ENCODE measurements around the gene BZW2.
"Not testable (repeated sequence)": the region's sequence is repeated elsewhere in the genome, so short reads cannot be mapped to it uniquely, and the experiment has no call there.

Gene BZW2

DNA sequence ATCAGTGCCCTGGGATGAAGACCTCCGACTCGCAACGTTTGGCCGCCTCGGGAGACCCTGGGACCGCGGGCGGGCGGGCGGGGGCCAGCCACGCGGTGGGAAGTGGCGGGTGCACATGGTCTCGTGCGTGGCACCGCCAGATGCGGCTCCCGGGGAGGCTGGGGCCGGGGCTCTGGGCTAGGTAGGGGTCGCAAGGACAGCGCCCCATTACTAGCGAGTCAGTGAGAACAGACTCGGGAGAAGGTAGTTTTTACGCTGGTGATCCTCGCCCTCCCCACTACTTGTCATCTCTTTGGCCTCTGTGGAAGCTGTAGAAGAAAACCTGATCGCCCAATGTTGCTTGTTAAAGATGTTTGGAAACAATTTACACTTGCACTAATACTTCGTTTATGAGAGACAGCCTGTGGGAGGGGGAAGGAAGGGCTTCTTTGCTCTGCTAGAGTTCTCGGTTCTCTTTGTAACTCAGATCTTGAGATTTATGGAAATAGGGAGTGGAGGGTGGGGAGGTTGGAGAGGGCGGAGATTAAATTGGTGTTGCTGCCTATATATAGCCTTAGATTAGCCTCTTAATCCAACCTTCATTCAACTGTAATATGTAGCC, 591 bp downstream of the BZW2 start:
- DNase-seq, result no peak

DNA sequence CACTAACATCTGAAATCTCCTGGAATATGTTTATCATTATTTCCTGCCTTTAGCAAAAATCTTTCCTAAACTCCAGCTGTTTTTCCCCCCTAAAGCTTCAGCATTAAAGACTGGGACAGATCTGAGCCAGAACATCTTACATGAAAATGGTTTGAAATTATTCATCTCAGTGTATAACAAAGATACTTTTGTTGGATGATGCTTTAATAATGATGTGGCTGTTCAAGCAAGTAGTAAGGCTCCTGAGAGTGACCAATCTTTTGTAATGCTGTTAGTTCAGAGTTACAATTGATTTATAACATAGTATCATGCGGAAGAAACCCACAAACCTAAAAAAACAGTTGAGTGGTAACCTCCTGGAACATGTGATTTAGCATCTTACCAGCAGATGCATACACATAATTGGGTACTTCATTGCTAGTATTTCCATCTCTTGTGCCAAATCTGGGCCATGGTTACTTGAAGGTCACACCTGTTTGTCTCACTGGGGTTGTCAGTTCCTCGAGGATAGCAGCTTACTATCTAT, 1.5 kb downstream of the BZW2 start:
- no peak for DNase-seq

DNA sequence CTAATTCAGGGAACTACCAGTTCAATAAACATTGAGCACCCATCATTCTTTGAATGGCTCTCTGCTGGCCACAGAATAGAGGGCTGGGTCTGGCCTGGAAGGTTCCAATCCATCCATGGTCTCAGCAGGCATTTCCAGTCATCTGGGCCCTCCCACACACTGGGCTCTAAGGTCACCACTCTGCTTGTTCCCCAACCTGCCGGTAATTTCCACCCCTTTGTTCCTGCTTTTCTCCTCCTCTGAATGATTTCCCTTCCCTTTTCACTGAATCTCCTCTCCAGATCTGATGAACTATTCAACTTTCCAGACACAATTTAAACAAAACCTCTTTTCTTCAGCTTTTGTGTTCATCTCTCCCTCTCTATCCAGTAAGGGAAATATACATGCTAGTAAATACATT, 2.6 kb downstream of the BZW2 start:
- no peak for DNase-seq

DNA sequence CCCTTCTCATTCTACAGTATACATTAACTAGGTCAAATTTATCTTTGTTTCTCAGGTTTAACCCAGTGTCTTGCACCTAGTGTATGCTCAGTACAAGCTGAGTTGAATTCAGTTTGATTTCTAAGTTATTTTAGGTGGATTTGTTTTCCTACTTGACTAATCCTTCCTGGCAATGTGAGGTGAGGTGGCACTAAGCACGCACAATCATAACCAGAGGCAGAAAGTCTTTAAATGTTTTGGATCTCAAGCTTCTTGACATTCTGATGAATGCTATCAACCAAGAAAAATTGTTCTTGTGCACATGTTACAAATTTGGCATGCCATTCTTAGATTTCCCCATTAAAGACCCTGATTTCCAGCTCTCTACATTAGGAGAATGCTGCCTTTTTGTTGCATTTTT, 3.2 kb downstream of the BZW2 start:
- DNase-seq, result no peak

DNA sequence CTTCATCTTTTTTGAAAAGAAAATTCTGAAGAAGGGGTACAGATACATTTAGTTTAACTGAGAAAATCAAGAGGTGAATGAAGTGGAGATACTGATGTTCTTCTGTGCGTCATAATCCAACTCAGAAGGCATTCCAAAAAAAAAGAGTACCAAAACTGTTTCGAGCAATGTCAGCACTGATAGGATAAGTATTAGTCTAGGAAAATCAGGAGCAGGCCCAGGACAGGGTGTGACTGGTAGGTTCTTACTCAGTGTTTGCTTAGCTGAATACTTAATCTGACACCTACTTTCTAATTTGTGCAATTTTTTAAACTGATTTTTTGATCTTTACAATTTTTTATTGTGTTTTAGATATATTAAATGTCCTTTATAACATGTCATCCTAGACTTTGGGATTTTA, 4.3 kb downstream of the BZW2 start:
- DNase-seq, result no peak

DNA sequence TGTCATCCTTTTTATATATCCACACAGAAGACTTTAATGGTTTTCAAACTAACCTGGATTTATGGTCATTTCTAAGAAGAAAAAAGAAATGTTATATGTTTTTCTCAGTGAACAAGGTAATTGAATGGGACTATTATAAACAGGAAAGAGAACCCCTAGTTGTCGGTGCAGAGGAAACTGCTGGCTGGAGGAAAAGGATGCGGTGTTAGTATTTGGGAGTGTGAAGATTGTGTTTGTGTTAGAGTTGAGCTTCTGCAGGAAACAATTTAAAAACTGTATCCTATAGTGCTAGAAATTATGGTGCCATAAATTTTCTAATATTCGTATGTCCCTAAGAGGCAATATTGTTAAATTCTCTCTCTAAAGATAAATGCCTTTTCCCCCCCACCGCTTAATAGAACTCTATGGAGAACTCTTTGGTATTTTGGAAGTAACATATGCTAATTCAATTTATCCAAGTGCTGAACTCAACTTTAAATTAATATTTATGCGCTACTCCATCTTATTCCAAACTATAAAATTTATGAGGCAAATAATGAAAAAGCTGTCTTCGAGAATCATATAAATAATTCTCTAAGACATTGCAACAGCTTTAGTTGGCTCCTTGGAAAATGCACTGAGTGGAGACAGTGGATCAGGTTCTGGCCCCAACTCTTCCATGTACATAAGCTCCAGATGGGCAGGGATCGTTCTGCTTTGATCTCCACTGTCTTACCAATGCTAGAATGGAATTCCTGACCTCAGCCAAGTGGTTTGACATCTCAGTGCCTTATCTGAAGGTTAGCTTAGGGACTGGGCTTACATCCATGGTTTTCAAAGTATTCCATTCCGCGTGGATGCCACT, 5.6 kb downstream of the BZW2 start:
- no peak for DNase-seq

DNA sequence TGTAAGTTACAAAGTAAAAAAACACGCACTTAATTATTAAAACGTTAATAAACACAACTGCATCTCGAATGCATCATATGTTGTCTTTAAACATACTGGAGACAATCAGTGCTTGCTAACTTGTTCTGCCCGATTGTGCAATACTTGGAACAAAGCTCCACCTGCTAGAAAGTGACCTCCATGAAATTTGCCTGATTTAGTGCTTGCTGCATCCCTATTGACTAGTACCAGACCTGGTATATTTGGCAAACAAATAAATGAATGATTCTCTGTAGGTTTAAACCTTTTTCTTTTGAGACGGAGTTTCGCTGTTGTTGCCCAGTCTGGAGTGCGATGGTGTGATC, 6.2 kb downstream of the BZW2 start:
- no peak for DNase-seq

DNA sequence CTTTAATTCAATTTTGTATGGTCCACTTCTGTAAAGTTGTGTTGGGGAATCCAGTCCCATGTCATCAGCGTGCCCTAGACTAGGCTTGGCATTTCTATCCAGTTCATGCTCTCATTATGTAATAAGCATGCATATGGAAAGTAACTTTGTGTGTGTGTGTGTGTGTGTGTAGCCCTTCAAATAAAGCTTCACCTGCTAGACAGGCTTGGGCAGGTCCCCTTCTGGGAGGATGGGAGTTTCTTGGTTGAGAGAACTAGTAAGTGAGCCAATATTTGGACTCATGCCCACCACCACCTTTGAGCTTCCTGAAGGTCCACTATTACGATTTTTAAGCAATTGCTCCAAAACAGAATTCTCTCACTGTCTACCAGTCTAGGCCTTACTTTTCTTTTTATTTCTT, 6.9 kb downstream of the BZW2 start:
- no peak for DNase-seq

DNA sequence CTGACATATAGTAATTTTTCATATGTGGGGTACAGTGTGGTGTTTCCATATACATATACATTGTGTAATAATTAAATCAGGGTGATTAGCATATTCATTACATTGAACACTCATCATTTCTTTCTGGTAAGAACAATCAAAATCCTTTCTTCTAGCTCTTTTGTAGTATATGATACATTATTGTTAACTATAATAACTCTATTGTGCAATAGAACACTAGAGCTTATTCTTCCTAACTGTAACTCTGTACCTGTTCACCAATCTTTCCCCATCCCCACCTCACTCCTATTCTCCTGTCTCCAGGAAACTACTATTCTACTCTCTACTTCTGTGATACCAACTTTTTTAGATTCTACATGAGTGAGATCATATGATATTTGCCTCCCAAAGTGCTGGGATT, 9.4 kb downstream of the BZW2 start:
- DNase-seq, result no peak

DNA sequence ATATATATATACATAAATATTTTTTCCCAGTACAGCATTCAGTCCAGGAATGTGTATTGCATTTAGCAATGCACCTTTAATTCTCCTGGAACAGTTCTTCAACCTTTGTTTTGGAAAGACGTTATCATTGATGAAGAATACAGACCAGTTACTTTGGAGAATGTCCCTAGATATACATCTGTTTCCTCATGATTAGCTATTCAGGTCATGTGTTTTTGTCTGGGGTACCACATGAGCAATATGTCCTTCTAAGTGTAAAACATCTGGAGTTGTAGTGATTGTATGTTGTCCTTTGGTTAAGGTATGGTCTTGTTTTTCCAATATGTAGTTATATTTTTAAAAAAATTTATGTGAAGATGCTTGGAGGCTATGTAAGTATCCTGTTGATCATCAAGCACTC, 10.2 kb downstream of the BZW2 start:
- DNase-seq, result no peak

DNA sequence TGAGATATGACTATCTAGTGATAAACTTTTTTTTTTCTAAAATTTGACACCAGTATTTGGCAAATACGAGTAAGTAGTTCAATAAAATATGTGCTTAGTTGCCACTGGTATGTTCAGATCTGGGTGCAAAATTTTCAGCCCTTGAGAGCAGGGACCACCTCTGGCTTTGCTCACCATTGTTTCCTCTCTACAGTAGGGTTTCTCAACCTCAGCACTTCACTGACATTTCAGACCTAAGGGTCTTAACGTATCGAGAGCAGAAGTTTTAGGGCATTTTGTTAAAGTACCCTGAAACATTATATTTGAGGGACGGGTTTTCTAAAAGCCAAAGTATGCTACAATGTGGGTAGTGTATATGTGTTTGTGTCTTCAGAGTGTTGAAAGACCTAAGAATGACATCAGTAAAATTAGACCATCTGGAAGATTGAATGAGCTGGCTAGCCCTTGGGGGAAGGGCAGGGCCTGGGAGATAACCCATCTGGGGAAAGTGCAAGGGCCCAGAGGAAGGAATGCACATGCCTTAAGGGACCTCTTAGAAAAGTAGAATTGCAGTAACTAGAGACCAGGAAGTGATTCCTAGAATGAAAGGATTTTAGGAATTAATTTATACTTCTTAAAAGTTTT, 11.8 kb downstream of the BZW2 start:
- no peak for DNase-seq

DNA sequence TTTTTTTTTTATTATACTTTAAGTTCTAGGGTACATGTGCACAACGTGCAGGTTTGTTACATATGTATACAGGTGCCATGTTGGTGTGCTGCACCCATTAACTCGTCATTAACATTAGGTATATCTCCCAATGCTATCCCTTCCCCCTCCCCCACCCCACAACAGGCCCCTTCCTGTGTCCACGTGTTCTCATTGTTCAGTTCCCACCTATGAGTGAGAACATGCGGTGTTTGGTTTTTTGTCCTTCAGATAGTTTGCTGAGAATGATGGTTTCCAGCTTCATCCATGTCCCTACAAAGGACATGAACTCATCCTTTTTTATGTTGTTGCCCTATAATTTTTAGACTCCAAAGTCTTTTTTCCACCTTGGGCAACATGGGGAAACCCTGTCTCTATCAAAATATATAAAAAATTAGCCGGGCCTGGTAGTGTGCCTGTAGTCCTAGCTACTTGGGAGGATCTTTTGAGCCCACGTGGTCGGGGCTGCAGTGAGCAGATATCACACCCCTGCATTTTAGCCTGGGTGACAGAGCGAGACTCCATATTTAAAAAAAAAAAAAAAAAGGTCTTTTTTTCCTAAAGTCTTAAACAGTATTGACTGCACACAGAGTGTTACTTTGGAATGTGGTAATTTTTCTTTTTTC, 14.0 kb downstream of the BZW2 start:
- not testable (repeated sequence) for DNase-seq

DNA sequence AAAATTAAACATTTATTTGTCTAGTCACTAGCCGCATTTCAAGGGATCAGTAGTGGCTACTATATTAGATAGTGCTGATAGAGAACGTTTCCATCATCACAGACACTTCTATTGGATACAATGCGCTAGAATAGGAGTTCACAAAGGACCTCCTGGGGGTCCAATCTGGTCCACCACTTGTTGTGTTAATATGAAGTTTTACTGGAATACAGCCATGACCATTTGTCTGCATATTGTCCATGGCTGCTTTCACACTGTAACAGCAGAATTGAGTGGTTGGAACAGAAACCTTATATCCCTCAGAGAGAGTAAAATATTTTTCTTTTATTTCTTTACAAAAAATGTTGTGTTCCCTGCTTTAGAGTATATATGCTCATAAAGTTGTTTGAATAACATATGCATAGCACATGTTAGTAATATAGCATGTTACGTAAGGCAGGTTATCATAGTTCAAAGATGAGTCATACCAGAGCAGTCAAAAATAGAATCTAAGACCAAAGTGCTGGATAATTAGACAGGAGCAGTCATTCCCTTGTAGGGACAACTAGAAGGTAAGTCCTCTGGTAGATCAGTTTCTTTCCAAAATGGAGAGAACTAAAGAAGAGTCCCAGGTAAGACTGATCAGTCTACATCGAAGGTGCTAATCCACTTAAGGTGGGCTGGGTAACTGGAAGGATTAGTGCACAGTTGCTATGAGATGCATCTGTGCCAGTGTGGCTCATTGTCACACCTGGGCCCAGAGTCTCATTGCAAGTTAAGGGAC, 14.9 kb downstream of the BZW2 start:
- no peak for DNase-seq

DNA sequence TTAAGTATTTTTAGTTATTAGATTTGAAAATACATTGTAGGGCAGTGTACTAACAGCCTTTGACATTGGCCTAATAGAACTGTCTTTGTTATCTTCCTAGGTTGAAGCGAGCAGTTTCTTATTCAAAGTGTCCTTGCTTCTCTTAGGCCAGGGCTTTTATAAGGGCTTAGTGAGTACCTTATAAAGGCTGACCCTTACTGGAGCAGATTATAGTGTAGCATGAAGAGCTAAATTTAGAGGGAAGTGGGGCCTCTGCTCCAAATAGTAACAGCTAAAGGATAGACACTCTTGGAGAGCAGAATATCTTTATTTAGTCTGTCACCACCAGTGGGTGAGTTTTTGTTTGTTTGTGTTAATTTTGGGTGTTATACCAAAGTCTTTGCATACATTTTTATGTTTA, 15.9 kb downstream of the BZW2 start:
- DNase-seq, result no peak

DNA sequence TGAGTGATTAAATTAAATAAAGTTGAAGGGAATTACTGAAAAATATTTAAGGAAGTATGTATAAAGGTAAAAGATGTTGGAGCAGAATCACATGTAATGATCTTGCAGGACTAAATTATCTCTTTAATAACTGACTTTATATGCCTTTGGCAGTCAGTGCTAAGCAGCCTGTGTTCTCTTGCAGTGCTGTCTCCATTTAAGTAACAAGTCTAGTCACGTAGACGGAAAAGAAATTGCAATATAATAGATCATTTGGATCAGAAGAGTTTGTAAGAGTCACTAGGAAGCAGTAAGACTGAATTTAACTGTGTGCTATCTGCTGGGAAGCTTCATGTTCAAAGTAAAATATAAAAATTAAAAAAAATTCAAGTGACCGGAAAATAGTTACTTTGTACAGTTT, 21.4 kb downstream of the BZW2 start:
- no peak for DNase-seq

DNA sequence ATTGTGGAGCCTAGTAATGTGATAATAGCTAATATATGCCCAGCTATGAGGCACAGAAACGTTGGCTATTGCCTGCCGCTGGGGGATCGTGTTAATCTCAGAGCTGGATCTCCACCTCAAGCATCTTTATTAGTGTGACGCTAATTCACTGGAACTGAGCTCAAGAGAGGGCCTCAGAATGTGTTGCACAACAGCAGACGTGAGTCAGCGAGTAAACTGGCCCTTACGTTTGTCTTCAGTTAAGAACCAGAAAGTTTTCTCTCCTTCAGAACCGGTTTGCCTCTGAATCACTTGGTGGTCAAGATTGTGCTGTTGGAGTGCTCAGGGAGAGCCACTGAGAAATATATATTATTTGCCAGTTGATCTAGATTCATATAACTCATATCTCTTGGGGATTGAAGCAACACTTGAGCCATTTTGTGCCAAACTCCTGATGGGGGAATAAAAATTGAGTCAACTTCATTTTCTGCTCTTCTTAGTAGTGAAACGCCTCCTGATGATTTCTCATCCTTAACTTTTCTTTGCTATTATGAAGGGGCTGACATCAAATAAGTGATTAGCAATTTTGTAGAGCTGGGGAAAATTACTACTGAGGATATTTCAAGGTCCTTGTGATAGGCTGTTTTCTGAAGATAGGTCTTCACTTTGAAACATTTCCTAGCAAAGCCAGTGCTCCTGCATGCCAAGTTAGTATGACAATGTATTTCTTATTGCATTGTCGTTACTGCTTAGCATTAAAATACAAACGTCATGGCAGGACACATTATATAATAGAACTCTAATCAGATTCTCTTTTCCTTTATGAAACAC, 22.3 kb downstream of the BZW2 start:
- DNase-seq, result no peak

DNA sequence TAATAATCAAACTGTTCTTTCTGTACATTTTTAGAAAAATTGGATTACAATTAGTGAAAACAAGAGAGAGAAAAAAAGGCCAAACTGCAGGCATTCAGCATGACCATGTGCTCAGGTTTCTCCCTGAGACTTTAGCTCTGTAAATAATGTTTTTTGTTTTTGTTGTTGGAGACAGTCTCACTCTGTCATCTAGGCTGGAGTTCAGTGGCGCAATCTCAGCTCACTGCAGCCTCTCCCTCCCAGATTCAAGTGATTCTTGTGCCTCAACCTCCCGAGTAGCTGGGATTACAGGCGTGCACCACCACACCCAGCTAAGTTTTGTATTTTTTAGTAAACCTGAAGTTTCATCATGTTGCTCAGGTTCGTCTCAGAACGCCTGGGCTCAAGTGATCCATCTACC, 23.0 kb downstream of the BZW2 start:
- DNase-seq, result no peak

DNA sequence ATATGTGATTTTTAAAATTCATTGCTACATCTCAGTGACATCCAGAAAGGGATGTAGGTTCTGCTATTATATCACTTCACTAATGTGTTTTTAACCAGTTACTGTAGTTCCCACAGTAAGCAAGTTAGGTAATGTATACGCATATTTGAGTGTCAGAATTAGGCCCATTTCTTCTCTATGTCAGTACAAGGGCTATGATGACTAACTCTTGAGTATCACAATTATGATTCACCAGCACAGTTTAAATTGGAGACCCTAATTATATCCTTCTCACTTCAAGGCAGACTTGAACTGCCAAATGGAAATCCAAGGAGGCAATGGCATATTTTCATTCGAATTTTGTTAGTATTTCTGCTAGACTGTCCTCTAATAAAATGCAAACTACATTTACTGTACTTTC, 23.6 kb downstream of the BZW2 start:
- no peak for DNase-seq

DNA sequence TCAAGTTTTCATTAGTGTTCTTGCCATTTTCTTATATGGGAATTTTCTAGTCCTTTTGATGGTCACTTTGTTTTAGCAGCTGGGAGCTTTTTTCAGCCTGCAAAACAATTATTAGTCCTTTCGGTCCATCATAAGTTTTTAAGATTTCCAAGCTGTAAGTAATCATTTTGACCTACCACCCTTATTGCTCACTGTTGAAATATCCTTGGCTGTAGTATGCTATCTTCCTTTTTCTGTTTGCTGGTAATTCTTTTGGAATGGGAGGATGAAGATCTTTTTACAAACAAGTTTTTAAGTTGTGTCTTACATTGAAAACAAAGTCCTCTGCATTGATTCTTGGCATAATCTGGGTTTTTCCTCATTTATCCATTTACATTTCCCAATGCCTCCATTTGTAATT, 24.0 kb downstream of the BZW2 start:
- DNase-seq, result no peak

DNA sequence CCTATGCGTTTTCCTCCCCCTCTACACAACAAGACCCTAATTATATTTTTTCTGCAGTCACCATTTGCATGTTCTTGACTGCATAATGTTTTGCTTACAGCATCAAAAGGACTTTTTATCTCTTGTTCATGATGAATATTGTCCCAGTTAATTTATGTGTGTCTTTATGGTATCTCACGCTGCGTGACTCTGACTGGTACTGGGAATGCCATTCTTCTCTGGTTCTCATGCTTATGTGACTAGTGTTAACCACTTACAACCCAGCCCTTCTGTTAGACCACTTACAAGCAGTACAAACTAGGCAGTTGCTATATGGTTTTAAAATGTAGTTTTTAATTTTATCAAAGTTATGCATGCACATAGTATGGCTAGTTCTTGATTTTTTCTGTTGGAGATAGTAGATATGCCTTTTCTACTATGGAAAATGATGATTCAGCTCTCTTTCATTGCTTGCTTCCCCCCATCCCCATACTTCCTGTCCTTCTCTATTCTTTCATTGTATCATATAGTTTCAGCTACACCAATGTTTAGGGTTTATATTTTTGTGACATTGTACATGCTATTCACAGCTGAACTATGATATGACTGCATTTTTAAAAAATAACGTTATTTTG, 24.9 kb downstream of the BZW2 start:
- DNase-seq, result no peak

DNA sequence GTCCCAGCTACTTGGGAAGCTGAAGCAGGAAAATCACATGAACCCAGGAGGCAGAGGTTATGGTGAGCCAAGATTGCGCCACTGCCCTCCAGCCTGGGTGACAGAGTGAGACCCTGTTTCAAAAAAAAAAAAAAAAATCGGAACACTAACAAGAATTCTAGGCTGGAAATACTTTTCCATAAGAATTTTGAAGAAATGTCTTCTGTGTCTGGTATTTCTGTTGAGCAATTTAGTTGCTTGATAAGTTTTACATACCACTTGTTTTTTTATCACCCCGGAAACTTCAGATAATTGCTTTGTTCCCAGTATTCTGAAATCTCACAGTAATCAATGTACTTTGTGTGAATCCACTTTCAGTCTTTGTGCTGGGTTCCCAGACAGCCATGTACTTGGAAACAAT, 25.8 kb downstream of the BZW2 start:
- DNase-seq, result no peak

DNA sequence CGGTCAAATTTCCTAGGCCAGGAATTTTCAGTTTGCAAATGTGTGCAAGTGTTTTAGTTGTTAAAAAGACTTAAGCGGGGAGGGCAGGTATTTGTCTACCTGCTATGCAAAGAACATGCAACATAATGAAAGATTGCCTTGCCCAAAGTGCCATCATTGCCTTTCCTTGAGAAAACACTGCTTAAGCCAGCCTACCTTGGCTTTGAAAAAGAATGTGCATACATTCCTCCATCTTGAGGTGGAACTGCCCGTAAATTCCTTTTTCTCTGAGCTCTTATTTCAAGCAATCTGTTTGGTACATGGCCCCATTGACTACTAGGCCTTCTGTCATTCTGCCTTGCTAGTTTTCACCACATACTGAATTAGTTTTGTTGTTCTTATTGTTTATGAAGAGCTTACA, 29.3 kb downstream of the BZW2 start:
- no peak for DNase-seq

Data from stimulated activated CD4-positive, alpha-beta T cell treated with anti-CD3 and anti-CD28 coated beads, Interleukin-4, amount 100 ng/mL, for 24 hours (primary cell).